ENCODE measurements around the gene RNF14. TPM values are rescaled to one million over a fixed set of nuclear protein-coding genes. Genes with fewer than 3 reads are reported as not detected.

RNF14 gene
- total and polyA plus RNA-seq, 2 experiments from 2014 or later, result 8.9 to 19.0 TPM

- peaks cover 12% of the 10 kb centered on the region; the same call in 1 of the 2 replicates for H3K4me1 ChIP-seq (ENCODE audit: insufficient read depth)
- H3K4me3 ChIP-seq, result peak within 1 kb of the TSS; percentile 69
- H3F3A ChIP-seq (replicated peaks; ENCODE audit: low read depth), result peaks cover 16% of the 10 kb centered on the region
- H3K9me2 ChIP-seq (ENCODE audit: insufficient read depth), result 0 out of 2 replicates have a peak, but pooled peaks cover 3% of the 10 kb centered on the region
- Mint-ChIP-seq H3K4me1 (peaks cover 7% of the 10 kb centered on the region), H3K27me3 (ENCODE audit: insufficient read depth, low read depth, poor library complexity) (peaks cover 11% of the 10 kb centered on the region), H3K36me3 (ENCODE audit: low read depth) (peaks cover 42% of the 10 kb centered on the region), H3K27ac (peak within 1 kb of the TSS; percentile 98), H3K9me3 (no peaks in the 10 kb centered on the region; the same call in 2 of the 3 replicates), H3K4me3 (peak within 1 kb of the TSS; percentile 81)
- peaks cover 27% of the 10 kb centered on the region for H3K36me3 ChIP-seq (ENCODE audit: insufficient read depth)
- peak within 1 kb of the TSS; percentile 94 for H3K4me2 ChIP-seq
- peak; percentile 97 for DNase-seq (ENCODE audit: low spot score)
- H2AFZ ChIP-seq, result peak within 1 kb of the TSS; percentile 39
- peak within 1 kb of the TSS; percentile 79 for H3K27ac ChIP-seq (ENCODE audit: low read depth)
- TF ChIP-seq, protein P1, sequence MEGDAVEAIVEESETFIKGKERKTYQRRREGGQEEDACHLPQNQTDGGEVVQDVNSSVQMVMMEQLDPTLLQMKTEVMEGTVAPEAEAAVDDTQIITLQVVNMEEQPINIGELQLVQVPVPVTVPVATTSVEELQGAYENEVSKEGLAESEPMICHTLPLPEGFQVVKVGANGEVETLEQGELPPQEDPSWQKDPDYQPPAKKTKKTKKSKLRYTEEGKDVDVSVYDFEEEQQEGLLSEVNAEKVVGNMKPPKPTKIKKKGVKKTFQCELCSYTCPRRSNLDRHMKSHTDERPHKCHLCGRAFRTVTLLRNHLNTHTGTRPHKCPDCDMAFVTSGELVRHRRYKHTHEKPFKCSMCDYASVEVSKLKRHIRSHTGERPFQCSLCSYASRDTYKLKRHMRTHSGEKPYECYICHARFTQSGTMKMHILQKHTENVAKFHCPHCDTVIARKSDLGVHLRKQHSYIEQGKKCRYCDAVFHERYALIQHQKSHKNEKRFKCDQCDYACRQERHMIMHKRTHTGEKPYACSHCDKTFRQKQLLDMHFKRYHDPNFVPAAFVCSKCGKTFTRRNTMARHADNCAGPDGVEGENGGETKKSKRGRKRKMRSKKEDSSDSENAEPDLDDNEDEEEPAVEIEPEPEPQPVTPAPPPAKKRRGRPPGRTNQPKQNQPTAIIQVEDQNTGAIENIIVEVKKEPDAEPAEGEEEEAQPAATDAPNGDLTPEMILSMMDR (conservative IDR thresholded peaks at IDR 0.05; ENCODE audit: low read depth in 2 of 2), result no peak
- peak; percentile 63 for TF ChIP-seq CREB1 (CRISPR knock-in tag; IDR thresholded peaks at IDR 0.05; ENCODE audit: low read depth)
- TF ChIP-seq NANOG (IDR thresholded peaks at IDR 0.05; ENCODE audit: borderline replicate concordance), result no peak
- peak; percentile 89 for TF ChIP-seq POLR2AphosphoS5 (IDR thresholded peaks at IDR 0.05; ENCODE audit: low read depth)
- no peak for TF ChIP-seq STAT1 (IDR thresholded peaks at IDR 0.05; ENCODE audit: unreplicated experiment)
- TF ChIP-seq ETS1 (IDR thresholded peaks at IDR 0.05), result no peak
- no peak for TF ChIP-seq EZH2phosphoT487 (IDR thresholded peaks at IDR 0.05; ENCODE audit: unreplicated experiment)
- TF ChIP-seq ZNF114 (CRISPR knock-in tag; IDR thresholded peaks at IDR 0.05), result no peak
- TF ChIP-seq, protein P2, sequence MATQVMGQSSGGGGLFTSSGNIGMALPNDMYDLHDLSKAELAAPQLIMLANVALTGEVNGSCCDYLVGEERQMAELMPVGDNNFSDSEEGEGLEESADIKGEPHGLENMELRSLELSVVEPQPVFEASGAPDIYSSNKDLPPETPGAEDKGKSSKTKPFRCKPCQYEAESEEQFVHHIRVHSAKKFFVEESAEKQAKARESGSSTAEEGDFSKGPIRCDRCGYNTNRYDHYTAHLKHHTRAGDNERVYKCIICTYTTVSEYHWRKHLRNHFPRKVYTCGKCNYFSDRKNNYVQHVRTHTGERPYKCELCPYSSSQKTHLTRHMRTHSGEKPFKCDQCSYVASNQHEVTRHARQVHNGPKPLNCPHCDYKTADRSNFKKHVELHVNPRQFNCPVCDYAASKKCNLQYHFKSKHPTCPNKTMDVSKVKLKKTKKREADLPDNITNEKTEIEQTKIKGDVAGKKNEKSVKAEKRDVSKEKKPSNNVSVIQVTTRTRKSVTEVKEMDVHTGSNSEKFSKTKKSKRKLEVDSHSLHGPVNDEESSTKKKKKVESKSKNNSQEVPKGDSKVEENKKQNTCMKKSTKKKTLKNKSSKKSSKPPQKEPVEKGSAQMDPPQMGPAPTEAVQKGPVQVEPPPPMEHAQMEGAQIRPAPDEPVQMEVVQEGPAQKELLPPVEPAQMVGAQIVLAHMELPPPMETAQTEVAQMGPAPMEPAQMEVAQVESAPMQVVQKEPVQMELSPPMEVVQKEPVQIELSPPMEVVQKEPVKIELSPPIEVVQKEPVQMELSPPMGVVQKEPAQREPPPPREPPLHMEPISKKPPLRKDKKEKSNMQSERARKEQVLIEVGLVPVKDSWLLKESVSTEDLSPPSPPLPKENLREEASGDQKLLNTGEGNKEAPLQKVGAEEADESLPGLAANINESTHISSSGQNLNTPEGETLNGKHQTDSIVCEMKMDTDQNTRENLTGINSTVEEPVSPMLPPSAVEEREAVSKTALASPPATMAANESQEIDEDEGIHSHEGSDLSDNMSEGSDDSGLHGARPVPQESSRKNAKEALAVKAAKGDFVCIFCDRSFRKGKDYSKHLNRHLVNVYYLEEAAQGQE (IDR thresholded peaks at IDR 0.05; ENCODE audit: unreplicated experiment), result no peak
- TF ChIP-seq ZNF331 (CRISPR knock-in tag; IDR thresholded peaks at IDR 0.05; ENCODE audit: low read depth), result no peak
- TF ChIP-seq JUNB (IDR thresholded peaks at IDR 0.05; ENCODE audit: unreplicated experiment), result no peak
- TF ChIP-seq, protein P3, sequence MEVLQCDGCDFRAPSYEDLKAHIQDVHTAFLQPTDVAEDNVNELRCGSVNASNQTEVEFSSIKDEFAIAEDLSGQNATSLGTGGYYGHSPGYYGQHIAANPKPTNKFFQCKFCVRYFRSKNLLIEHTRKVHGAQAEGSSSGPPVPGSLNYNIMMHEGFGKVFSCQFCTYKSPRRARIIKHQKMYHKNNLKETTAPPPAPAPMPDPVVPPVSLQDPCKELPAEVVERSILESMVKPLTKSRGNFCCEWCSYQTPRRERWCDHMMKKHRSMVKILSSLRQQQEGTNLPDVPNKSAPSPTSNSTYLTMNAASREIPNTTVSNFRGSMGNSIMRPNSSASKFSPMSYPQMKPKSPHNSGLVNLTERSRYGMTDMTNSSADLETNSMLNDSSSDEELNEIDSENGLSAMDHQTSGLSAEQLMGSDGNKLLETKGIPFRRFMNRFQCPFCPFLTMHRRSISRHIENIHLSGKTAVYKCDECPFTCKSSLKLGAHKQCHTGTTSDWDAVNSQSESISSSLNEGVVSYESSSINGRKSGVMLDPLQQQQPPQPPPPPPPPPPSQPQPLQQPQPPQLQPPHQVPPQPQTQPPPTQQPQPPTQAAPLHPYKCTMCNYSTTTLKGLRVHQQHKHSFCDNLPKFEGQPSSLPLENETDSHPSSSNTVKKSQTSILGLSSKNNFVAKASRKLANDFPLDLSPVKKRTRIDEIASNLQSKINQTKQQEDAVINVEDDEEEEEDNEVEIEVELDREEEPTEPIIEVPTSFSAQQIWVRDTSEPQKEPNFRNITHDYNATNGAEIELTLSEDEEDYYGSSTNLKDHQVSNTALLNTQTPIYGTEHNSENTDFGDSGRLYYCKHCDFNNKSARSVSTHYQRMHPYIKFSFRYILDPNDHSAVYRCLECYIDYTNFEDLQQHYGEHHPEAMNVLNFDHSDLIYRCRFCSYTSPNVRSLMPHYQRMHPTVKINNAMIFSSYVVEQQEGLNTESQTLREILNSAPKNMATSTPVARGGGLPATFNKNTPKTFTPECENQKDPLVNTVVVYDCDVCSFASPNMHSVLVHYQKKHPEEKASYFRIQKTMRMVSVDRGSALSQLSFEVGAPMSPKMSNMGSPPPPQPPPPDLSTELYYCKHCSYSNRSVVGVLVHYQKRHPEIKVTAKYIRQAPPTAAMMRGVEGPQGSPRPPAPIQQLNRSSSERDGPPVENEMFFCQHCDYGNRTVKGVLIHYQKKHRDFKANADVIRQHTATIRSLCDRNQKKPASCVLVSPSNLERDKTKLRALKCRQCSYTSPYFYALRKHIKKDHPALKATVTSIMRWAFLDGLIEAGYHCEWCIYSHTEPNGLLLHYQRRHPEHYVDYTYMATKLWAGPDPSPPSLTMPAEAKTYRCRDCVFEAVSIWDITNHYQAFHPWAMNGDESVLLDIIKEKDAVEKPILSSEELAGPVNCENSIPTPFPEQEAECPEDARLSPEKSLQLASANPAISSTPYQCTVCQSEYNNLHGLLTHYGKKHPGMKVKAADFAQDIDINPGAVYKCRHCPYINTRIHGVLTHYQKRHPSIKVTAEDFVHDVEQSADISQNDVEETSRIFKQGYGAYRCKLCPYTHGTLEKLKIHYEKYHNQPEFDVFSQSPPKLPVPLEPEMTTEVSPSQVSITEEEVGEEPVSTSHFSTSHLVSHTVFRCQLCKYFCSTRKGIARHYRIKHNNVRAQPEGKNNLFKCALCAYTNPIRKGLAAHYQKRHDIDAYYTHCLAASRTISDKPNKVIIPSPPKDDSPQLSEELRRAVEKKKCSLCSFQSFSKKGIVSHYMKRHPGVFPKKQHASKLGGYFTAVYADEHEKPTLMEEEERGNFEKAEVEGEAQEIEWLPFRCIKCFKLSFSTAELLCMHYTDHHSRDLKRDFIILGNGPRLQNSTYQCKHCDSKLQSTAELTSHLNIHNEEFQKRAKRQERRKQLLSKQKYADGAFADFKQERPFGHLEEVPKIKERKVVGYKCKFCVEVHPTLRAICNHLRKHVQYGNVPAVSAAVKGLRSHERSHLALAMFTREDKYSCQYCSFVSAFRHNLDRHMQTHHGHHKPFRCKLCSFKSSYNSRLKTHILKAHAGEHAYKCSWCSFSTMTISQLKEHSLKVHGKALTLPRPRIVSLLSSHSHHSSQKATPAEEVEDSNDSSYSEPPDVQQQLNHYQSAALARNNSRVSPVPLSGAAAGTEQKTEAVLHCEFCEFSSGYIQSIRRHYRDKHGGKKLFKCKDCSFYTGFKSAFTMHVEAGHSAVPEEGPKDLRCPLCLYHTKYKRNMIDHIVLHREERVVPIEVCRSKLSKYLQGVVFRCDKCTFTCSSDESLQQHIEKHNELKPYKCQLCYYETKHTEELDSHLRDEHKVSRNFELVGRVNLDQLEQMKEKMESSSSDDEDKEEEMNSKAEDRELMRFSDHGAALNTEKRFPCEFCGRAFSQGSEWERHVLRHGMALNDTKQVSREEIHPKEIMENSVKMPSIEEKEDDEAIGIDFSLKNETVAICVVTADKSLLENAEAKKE (CRISPR knock-in tag; IDR thresholded peaks at IDR 0.05), result no peak
- peak; percentile 95 for ATAC-seq
- H3K27me3 ChIP-seq (ENCODE audit: insufficient read depth), result no peaks in the 10 kb centered on the region
- H3K79me2 ChIP-seq (replicated peaks; ENCODE audit: insufficient read depth), result peaks cover 15% of the 10 kb centered on the region
- H4K20me1 ChIP-seq (replicated peaks; ENCODE audit: insufficient read depth), result no peaks in the 10 kb centered on the region; the same call in 1 of the 2 replicates
Observed at GRCh38 chr5:141923448-141924313, 45.2 kb upstream of the RNF14 start, which contains the start of gene DELE1. DELE1 (plus strand) TSS chr5:141923871; CDS start chr5:141923942, 71 bp downstream.
